Measurements from ENCODE around the gene NXN.

NXN gene

GRCh38 chr17:888998-889441, 90.6 kb downstream of the NXN start:
- Histone ChIP-seq H3K27me3 (replicated peaks; ENCODE audit: control insufficient read depth, insufficient read depth, low read length) (no peaks in the 10 kb centered on the region), H3K36me3 (ENCODE audit: control insufficient read depth, insufficient read depth, low read length) (no peaks in the 10 kb centered on the region), H3K4me3 (replicated peaks; ENCODE audit: low read depth, low read length) (no peak overlapping the region)
- TF ChIP-seq, protein P1, sequence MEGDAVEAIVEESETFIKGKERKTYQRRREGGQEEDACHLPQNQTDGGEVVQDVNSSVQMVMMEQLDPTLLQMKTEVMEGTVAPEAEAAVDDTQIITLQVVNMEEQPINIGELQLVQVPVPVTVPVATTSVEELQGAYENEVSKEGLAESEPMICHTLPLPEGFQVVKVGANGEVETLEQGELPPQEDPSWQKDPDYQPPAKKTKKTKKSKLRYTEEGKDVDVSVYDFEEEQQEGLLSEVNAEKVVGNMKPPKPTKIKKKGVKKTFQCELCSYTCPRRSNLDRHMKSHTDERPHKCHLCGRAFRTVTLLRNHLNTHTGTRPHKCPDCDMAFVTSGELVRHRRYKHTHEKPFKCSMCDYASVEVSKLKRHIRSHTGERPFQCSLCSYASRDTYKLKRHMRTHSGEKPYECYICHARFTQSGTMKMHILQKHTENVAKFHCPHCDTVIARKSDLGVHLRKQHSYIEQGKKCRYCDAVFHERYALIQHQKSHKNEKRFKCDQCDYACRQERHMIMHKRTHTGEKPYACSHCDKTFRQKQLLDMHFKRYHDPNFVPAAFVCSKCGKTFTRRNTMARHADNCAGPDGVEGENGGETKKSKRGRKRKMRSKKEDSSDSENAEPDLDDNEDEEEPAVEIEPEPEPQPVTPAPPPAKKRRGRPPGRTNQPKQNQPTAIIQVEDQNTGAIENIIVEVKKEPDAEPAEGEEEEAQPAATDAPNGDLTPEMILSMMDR (IDR thresholded peaks at IDR 0.05; ENCODE audit: insufficient read depth, low read length, poor library complexity, severe bottlenecking) = no peak
- DNase-seq (ENCODE audit: extremely low read depth, insufficient read length) = no peak

DNA sequence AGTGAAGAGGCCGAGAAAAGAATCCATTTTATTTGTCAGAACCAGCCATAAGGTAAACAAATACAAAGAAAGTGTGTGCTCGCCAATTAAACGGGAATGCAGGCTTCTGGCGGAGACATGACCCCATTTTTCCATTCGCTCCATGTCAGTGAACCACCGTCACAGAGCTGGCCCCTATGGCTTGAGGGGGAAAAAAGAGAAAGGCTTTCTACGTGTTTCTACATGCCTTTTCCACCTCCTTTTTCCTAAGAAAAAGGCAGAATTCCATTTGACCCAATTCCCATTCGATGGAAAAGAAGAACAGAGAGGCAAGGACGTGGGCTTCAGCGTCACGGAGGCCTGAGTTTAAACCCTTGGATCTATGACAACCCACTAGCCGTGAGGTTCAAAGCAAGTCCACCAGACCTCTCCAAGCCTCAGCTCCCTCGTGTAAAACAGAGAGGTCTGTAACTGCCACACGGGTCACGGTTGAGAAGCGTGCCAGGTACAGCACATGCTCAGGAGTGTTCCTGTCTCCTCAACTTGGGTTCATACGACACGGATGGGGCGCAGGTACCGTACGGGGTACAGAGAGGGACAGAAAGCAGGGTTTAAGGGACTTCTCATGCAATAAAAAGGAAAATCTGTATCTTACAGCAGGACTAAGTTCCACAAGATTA, 91.9 kb downstream of the NXN start:
- H3K36me3 ChIP-seq (ENCODE audit: control insufficient read depth, insufficient read depth, low read length) = no peaks in the 10 kb centered on the region
- H3K27me3 ChIP-seq (replicated peaks; ENCODE audit: control insufficient read depth, insufficient read depth, low read length) = no peaks in the 10 kb centered on the region
- no peak overlapping the region for H3K4me3 ChIP-seq (replicated peaks; ENCODE audit: low read depth, low read length)
- TF ChIP-seq, protein P1 (IDR thresholded peaks at IDR 0.05; ENCODE audit: insufficient read depth, low read length, poor library complexity, severe bottlenecking) = no peak
- no peak for DNase-seq (ENCODE audit: extremely low read depth, insufficient read length)

- DNase-seq (ENCODE audit: extremely low read depth, insufficient read length) = no peak
- Histone ChIP-seq H3K27me3 (replicated peaks; ENCODE audit: control insufficient read depth, insufficient read depth, low read length) (no peaks in the 10 kb centered on the region), H3K4me3 (replicated peaks; ENCODE audit: low read depth, low read length) (no peak overlapping the region), H3K36me3 (ENCODE audit: control insufficient read depth, insufficient read depth, low read length) (no peaks in the 10 kb centered on the region)
- TF ChIP-seq, protein P1 (IDR thresholded peaks at IDR 0.05; ENCODE audit: insufficient read depth, low read length, poor library complexity, severe bottlenecking) = no peak
Observed at GRCh38 chr17:885971-886571, 93.5 kb downstream of the NXN start.

GRCh38 chr17:883586-883962, 96.0 kb downstream of the NXN start:
- TF ChIP-seq, protein P1 (IDR thresholded peaks at IDR 0.05; ENCODE audit: insufficient read depth, low read length, poor library complexity, severe bottlenecking) = no peak
- Histone ChIP-seq H3K4me3 (replicated peaks; ENCODE audit: low read depth, low read length) (no peak overlapping the region), H3K27me3 (replicated peaks; ENCODE audit: control insufficient read depth, insufficient read depth, low read length) (no peaks in the 10 kb centered on the region), H3K36me3 (ENCODE audit: control insufficient read depth, insufficient read depth, low read length) (no peaks in the 10 kb centered on the region)
- DNase-seq (ENCODE audit: extremely low read depth, insufficient read length) = no peak

- no peaks in the 10 kb centered on the region for H3K36me3 ChIP-seq (ENCODE audit: control insufficient read depth, insufficient read depth, low read length)
- no peak for DNase-seq (ENCODE audit: extremely low read depth, insufficient read length)
- H3K27me3 ChIP-seq (replicated peaks; ENCODE audit: control insufficient read depth, insufficient read depth, low read length) = no peaks in the 10 kb centered on the region
- no peak overlapping the region for H3K4me3 ChIP-seq (replicated peaks; ENCODE audit: low read depth, low read length)
- TF ChIP-seq, protein P1 (IDR thresholded peaks at IDR 0.05; ENCODE audit: insufficient read depth, low read length, poor library complexity, severe bottlenecking) = no peak
Observed at GRCh38 chr17:882827-883585, 96.6 kb downstream of the NXN start.
